WTC11 (cell line): ENCODE results near the gene TRIP12. TPM values are rescaled to one million over a fixed set of nuclear protein-coding genes. Genes with fewer than 3 reads are reported as not detected.
"Not testable (repeated sequence)": the region's sequence is repeated elsewhere in the genome, so short reads cannot be mapped to it uniquely, and the experiment has no call there.

ENCODE experiments used
- ATAC-seq: fragments of 200-7000 bp; cut with Tn5 transposase; 2 replicates; pipeline ENCODE4 v1.10.0; 2021; ENCODE audit warnings: mild to moderate bottlenecking, moderate library complexity
- CTCF ChIA-PET: fragments of 300-600 bp; sonication (Branson Sonifier 250); formaldehyde crosslinking; loops from one replicate; lab custom pipeline; 2021; ENCODE audit warnings: antibody characterized with exemption; lab: Charles Lee
- POLR2A ChIA-PET: fragments of 350-600 bp; sonication (Branson Sonifier 250); formaldehyde crosslinking; loops from one replicate; lab custom pipeline; 2021; ENCODE audit warnings: antibody characterized with exemption; lab: Charles Lee
- DNase-seq: peaks from one replicate; pipeline ENCODE4 v3.0.0; 2021; ENCODE audit warnings: low spot score
- H3K27ac Mint-ChIP-seq: 2 replicates; pipeline ENCODE4 v1.8.0; 2021; ENCODE audit warnings: mixed read lengths
- H3K27me3 Mint-ChIP-seq: 2 replicates; pipeline ENCODE4 v1.8.0; 2021; ENCODE audit warnings: low read depth, mild to moderate bottlenecking, moderate library complexity, mixed read lengths
- H3K36me3 Mint-ChIP-seq: 2 replicates; pipeline ENCODE4 v1.8.0; 2021; ENCODE audit warnings: mixed read lengths
- H3K4me1 Mint-ChIP-seq: 2 replicates; pipeline ENCODE4 v1.8.0; 2022; ENCODE audit warnings: mixed read lengths
- H3K4me3 Mint-ChIP-seq: 2 replicates; pipeline ENCODE4 v1.8.0; 2021; ENCODE audit warnings: mild to moderate bottlenecking, moderate library complexity, mixed read lengths
- H3K9me3 Mint-ChIP-seq: 2 replicates; pipeline ENCODE4 v1.8.0; 2021; ENCODE audit warnings: mixed read lengths
- ATF1 ChIP-seq: sonication (generic); formaldehyde crosslinking; IDR thresholded peaks from 2 replicates; pipeline ENCODE4 v1.8.1; 2023; ENCODE audit warnings: mild to moderate bottlenecking, moderate library complexity, missing genetic modification reagents
- ESRRA ChIP-seq: sonication (generic); formaldehyde crosslinking; IDR thresholded peaks from 2 replicates; pipeline ENCODE4 v1.8.1; 2022; ENCODE audit warnings: mild to moderate bottlenecking, missing genetic modification reagents, borderline replicate concordance
- HMGXB4 ChIP-seq: sonication (generic); formaldehyde crosslinking; IDR thresholded peaks from 2 replicates; pipeline ENCODE4 v1.8.1; 2023; ENCODE audit warnings: mild to moderate bottlenecking, moderate library complexity, missing genetic modification reagents
- NFATC4 ChIP-seq: fragments of 250-450 bp; sonication (Bioruptor Pico); IDR thresholded peaks from 2 replicates; pipeline ENCODE4 v1.9.0; 2021; ENCODE audit warnings: mild to moderate bottlenecking
- PRRX2 ChIP-seq: fragments of 250-450 bp; sonication (Bioruptor Pico); IDR thresholded peaks from 2 replicates; pipeline ENCODE4 v1.8.0; 2021; ENCODE audit warnings: mild to moderate bottlenecking
- RORB ChIP-seq: fragments of 250-450 bp; sonication (Bioruptor Pico); IDR thresholded peaks from 2 replicates; pipeline ENCODE4 v1.9.0; 2021; ENCODE audit warnings: mild to moderate bottlenecking
- TCF7 ChIP-seq: sonication (generic); formaldehyde crosslinking; IDR thresholded peaks from 2 replicates; pipeline ENCODE4 v1.8.0; 2022; ENCODE audit warnings: mild to moderate bottlenecking, low read depth, missing genetic modification reagents, moderate library complexity
- TEAD1 ChIP-seq: sonication (generic); formaldehyde crosslinking; IDR thresholded peaks from 2 replicates; pipeline ENCODE4 v1.8.0; 2022; ENCODE audit warnings: mild to moderate bottlenecking, missing genetic modification reagents
- USF1 ChIP-seq: sonication (generic); formaldehyde crosslinking; IDR thresholded peaks from 2 replicates; pipeline ENCODE4 v1.8.0; 2022; ENCODE audit warnings: mild to moderate bottlenecking, missing genetic modification reagents
- ZBTB21 ChIP-seq: sonication (generic); formaldehyde crosslinking; IDR thresholded peaks from 2 replicates; pipeline ENCODE4 v1.8.1; 2023; ENCODE audit warnings: mild to moderate bottlenecking, missing genetic modification reagents, borderline replicate concordance
- ZNF121 ChIP-seq: sonication (generic); formaldehyde crosslinking; IDR thresholded peaks from 2 replicates; pipeline ENCODE4 v1.8.0; 2023; ENCODE audit warnings: missing genetic modification reagents
- ZNF138 ChIP-seq: sonication (generic); formaldehyde crosslinking; conservative IDR thresholded peaks from 2 replicates; pipeline ENCODE4 v1.8.1; 2022; ENCODE audit warnings: mild to moderate bottlenecking, moderate library complexity, missing genetic modification reagents
- ZNF281 ChIP-seq: sonication (generic); formaldehyde crosslinking; IDR thresholded peaks from 2 replicates; pipeline ENCODE4 v1.8.0; 2023; ENCODE audit warnings: mild to moderate bottlenecking, missing genetic modification reagents
- ZNF317 ChIP-seq: sonication (generic); formaldehyde crosslinking; IDR thresholded peaks from 2 replicates; pipeline ENCODE4 v1.8.1; 2023; ENCODE audit warnings: low read depth, mild to moderate bottlenecking, moderate library complexity, missing genetic modification reagents, borderline replicate concordance
- total RNA-seq: library from RNA; stranded (reverse); gene quantifications from 3 replicates; pipeline ENCODE4 v1.2.3, GENCODE V29; 2021
- TF ChIP-seq, protein P1 (sequence below): sonication (generic); formaldehyde crosslinking; IDR thresholded peaks from 2 replicates; pipeline ENCODE4 v1.8.1; 2023; ENCODE audit warnings: mild to moderate bottlenecking, missing genetic modification reagents, moderate library complexity
- TF ChIP-seq, protein P2 (sequence below): sonication (generic); formaldehyde crosslinking; IDR thresholded peaks from 2 replicates; pipeline ENCODE4 v1.8.1; 2022; ENCODE audit warnings: low read depth, mild to moderate bottlenecking, moderate library complexity, missing genetic modification reagents, borderline replicate concordance
- TF ChIP-seq, protein P3 (sequence below): sonication (generic); formaldehyde crosslinking; conservative IDR thresholded peaks from 2 replicates; pipeline ENCODE4 v1.8.1; 2023; ENCODE audit warnings: mild to moderate bottlenecking, low read depth, missing genetic modification reagents, moderate library complexity
- TF ChIP-seq, protein P4 (sequence below): fragments of 250-450 bp; sonication (Bioruptor Pico); IDR thresholded peaks from 2 replicates; pipeline ENCODE4 v1.8.0; 2021; ENCODE audit warnings: mild to moderate bottlenecking
- TF ChIP-seq, protein P5 (sequence below): sonication (generic); formaldehyde crosslinking; IDR thresholded peaks from 2 replicates; pipeline ENCODE4 v1.8.1; 2023; ENCODE audit warnings: mild to moderate bottlenecking, missing genetic modification reagents, moderate library complexity

TRIP12 gene
- total RNA-seq, 1 experiment from 2014 or later, result 149 TPM

DNA sequence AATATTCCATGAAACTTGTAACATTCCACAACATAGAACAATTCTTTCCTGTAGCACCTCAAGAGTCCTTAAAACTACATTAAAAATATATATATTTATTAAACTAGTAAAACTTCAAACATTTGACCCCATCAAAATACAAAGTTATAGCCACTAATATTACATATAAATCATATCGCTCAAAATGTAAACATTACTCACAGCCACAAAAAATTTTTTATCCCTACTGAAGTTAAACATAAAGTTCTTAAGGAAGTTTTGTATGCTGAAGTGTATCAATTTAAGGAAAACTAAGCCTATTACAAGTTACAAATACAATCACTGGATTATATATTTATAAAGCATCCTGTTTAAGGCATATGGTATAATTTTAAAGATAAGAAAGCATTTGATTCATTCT, 127.2 kb downstream of the TRIP12 start:
- H3K36me3 Mint-ChIP-seq, result peaks cover 59% of the 10 kb centered on the region
- H3K4me3 Mint-ChIP-seq, result no peak overlapping the region
- TF ChIP-seq ATF1, result no peak
- no peak for TF ChIP-seq USF1 (CRISPR knock-in tag)
- no peak for TF ChIP-seq ZNF138 (CRISPR knock-in tag)
- TF ChIP-seq ZNF281, result no peak
- no peak for TF ChIP-seq ZBTB21 (CRISPR knock-in tag)
- TF ChIP-seq, protein P1, sequence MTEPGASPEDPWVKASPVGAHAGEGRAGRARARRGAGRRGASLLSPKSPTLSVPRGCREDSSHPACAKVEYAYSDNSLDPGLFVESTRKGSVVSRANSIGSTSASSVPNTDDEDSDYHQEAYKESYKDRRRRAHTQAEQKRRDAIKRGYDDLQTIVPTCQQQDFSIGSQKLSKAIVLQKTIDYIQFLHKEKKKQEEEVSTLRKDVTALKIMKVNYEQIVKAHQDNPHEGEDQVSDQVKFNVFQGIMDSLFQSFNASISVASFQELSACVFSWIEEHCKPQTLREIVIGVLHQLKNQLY (CRISPR knock-in tag), result no peak
- TF ChIP-seq, protein P2, sequence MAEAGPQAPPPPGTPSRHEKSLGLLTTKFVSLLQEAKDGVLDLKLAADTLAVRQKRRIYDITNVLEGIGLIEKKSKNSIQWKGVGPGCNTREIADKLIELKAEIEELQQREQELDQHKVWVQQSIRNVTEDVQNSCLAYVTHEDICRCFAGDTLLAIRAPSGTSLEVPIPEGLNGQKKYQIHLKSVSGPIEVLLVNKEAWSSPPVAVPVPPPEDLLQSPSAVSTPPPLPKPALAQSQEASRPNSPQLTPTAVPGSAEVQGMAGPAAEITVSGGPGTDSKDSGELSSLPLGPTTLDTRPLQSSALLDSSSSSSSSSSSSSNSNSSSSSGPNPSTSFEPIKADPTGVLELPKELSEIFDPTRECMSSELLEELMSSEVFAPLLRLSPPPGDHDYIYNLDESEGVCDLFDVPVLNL (CRISPR knock-in tag), result no peak
- TF ChIP-seq, protein P3, sequence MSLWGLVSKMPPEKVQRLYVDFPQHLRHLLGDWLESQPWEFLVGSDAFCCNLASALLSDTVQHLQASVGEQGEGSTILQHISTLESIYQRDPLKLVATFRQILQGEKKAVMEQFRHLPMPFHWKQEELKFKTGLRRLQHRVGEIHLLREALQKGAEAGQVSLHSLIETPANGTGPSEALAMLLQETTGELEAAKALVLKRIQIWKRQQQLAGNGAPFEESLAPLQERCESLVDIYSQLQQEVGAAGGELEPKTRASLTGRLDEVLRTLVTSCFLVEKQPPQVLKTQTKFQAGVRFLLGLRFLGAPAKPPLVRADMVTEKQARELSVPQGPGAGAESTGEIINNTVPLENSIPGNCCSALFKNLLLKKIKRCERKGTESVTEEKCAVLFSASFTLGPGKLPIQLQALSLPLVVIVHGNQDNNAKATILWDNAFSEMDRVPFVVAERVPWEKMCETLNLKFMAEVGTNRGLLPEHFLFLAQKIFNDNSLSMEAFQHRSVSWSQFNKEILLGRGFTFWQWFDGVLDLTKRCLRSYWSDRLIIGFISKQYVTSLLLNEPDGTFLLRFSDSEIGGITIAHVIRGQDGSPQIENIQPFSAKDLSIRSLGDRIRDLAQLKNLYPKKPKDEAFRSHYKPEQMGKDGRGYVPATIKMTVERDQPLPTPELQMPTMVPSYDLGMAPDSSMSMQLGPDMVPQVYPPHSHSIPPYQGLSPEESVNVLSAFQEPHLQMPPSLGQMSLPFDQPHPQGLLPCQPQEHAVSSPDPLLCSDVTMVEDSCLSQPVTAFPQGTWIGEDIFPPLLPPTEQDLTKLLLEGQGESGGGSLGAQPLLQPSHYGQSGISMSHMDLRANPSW (CRISPR knock-in tag), result no peak
- TF ChIP-seq TCF7 (CRISPR knock-in tag), result no peak
- ChIA-PET CTCF (no interaction called here), POLR2A (no interaction called here)
- H3K9me3 Mint-ChIP-seq, result no peaks in the 10 kb centered on the region
- H3K27me3 Mint-ChIP-seq, result no peaks in the 10 kb centered on the region
- ATAC-seq (no peak), DNase-seq (no peak)
- H3K27ac Mint-ChIP-seq, result no peak overlapping the region
- no peaks in the 10 kb centered on the region for H3K4me1 Mint-ChIP-seq

GRCh38 chr2:229786289-229786688, 135.5 kb downstream of the TRIP12 start:
- ChIA-PET POLR2A (interaction anchor here (0.7 kb wide), 1 partner anchor 1013 kb away, joined by 3 read pairs; no protein-coding TSS in a partner anchor), CTCF (interaction anchor here (1.8 kb wide), 1 partner anchor 15 kb away, joined by 5 read pairs; no protein-coding TSS in a partner anchor)
- H3K9me3 Mint-ChIP-seq, ATAC-seq, DNase-seq, H3K4me3 Mint-ChIP-seq, H3K27ac Mint-ChIP-seq, H3K27me3 Mint-ChIP-seq: not testable (repeated sequence)
- Mint-ChIP-seq H3K4me1 (peaks cover 12% of the 10 kb centered on the region), H3K36me3 (peaks cover 55% of the 10 kb centered on the region)

- H3K4me1 Mint-ChIP-seq, result peaks cover 26% of the 10 kb centered on the region
- DNase-seq (no peak), ATAC-seq (no peak)
- TF ChIP-seq RORB (no peak), NFATC4 (no peak), TEAD1 (CRISPR knock-in tag) (no peak), PRRX2 (CRISPR knock-in tag) (no peak), ZNF121 (CRISPR knock-in tag) (no peak), ESRRA (CRISPR knock-in tag) (no peak), HMGXB4 (CRISPR knock-in tag) (no peak), ZNF317 (CRISPR knock-in tag) (no peak)
- TF ChIP-seq, protein P4, sequence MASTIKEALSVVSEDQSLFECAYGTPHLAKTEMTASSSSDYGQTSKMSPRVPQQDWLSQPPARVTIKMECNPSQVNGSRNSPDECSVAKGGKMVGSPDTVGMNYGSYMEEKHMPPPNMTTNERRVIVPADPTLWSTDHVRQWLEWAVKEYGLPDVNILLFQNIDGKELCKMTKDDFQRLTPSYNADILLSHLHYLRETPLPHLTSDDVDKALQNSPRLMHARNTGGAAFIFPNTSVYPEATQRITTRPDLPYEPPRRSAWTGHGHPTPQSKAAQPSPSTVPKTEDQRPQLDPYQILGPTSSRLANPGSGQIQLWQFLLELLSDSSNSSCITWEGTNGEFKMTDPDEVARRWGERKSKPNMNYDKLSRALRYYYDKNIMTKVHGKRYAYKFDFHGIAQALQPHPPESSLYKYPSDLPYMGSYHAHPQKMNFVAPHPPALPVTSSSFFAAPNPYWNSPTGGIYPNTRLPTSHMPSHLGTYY, result no peak
- TF ChIP-seq, protein P5, sequence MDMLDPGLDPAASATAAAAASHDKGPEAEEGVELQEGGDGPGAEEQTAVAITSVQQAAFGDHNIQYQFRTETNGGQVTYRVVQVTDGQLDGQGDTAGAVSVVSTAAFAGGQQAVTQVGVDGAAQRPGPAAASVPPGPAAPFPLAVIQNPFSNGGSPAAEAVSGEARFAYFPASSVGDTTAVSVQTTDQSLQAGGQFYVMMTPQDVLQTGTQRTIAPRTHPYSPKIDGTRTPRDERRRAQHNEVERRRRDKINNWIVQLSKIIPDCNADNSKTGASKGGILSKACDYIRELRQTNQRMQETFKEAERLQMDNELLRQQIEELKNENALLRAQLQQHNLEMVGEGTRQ (CRISPR knock-in tag), result no peak
- no peaks in the 10 kb centered on the region for H3K27me3 Mint-ChIP-seq
- H3K27ac Mint-ChIP-seq, result no peak overlapping the region
- CTCF ChIA-PET, result no interaction called here
- no peak overlapping the region for H3K4me3 Mint-ChIP-seq
- POLR2A ChIA-PET, result no interaction called here
- H3K36me3 Mint-ChIP-seq, result peaks cover 54% of the 10 kb centered on the region
- H3K9me3 Mint-ChIP-seq, result no peaks in the 10 kb centered on the region
Observed at GRCh38 chr2:229784791-229785190, 137.0 kb downstream of the TRIP12 start.
